IMR-90 (cell line): ENCODE data around the gene LPGAT1. TPM values are rescaled to one million over a fixed set of nuclear protein-coding genes. Genes with fewer than 3 reads are reported as not detected.

Source experiments
- ATAC-seq: fragments of 200-7000 bp; cut with Tn5 transposase; 2 replicates; pipeline ENCODE4 v1.9.1; 2020; ENCODE audit warnings: low read depth, mild to moderate bottlenecking, moderate library complexity
- BruUV-seq: library from RNA; stranded (reverse); fragments of 400-500 nt; replicated peaks from 2 replicates; lab custom pipeline; 2021; lab: Mats Ljungman, UMichigan
- CTCF ChIA-PET: fragments of 300-600 bp; formaldehyde crosslinking; extraction: SDS; loops from one replicate; lab custom pipeline; 2021; ENCODE audit warnings: antibody characterized with exemption; lab: Yijun Ruan, JAX
- POLR2A ChIA-PET: fragments of 300-600 bp; sonication (Branson Sonifier 250); formaldehyde crosslinking; loops from one replicate; lab custom pipeline; 2022; ENCODE audit warnings: antibody characterized with exemption; ENCODE audit not compliant: unreplicated experiment; lab: Charles Lee
- DNase-seq: peaks from one replicate; pipeline ENCODE4 v3.0.0; 2013
- H2AFZ ChIP-seq: replicated peaks from 2 replicates; pipeline ENCODE3; 2013; ENCODE audit warnings: low read length, mild to moderate bottlenecking; ENCODE audit not compliant: poor library complexity
- H2AK5ac ChIP-seq: 2 replicates; pipeline ENCODE4 v1.6.1; 2013; ENCODE audit warnings: low read depth, low read length, inconsistent platforms
- H2AK9ac ChIP-seq: replicated peaks from 2 replicates; pipeline ENCODE3; 2013; ENCODE audit warnings: mild to moderate bottlenecking, low read depth, low read length, moderate library complexity; ENCODE audit not compliant: poor library complexity
- H2BK120ac ChIP-seq: 2 replicates; pipeline ENCODE4 v1.6.1; 2013; ENCODE audit warnings: low read depth, low read length, inconsistent platforms
- H2BK15ac ChIP-seq: 3 replicates; pipeline ENCODE4 v1.6.1; 2013; ENCODE audit warnings: low read depth, low read length, inconsistent platforms
- H2BK20ac ChIP-seq: 2 replicates; pipeline ENCODE4 v1.6.1; 2013; ENCODE audit warnings: low read depth, mild to moderate bottlenecking, inconsistent platforms, low read length, moderate library complexity
- H2BK5ac ChIP-seq: 2 replicates; pipeline ENCODE4 v1.6.1; 2013; ENCODE audit warnings: mild to moderate bottlenecking, low read depth, low read length, inconsistent platforms; ENCODE audit not compliant: poor library complexity, severe bottlenecking
- H3K14ac ChIP-seq: replicated peaks from 2 replicates; pipeline ENCODE4 v1.6.1; 2013; ENCODE audit warnings: low read depth, low read length, inconsistent platforms
- H3K18ac ChIP-seq: 2 replicates; pipeline ENCODE4 v1.6.1; 2013; ENCODE audit warnings: low read depth, low read length, control low read depth
- H3K23ac ChIP-seq: 2 replicates; pipeline ENCODE4 v1.6.1; 2013; ENCODE audit warnings: low read depth, low read length, inconsistent platforms
- H3K27ac ChIP-seq: 2 replicates; pipeline ENCODE4 v1.5.1; 2013; ENCODE audit warnings: mild to moderate bottlenecking, control low read depth, low read length; ENCODE audit not compliant: insufficient read depth
- H3K27me3 ChIP-seq: 2 replicates; pipeline ENCODE4 v1.6.1; 2013; ENCODE audit warnings: low read length; ENCODE audit not compliant: control insufficient read depth, insufficient read depth
- H3K36me3 ChIP-seq: 2 replicates; pipeline ENCODE4 v1.6.1; 2013; ENCODE audit warnings: low read length, mixed read lengths; ENCODE audit not compliant: control insufficient read depth, insufficient read depth
- H3K4ac ChIP-seq: 2 replicates; pipeline ENCODE4 v1.6.1; 2013; ENCODE audit warnings: low read depth, low read length, inconsistent platforms
- H3K4me1 ChIP-seq: 2 replicates; pipeline ENCODE4 v1.6.1; 2013; ENCODE audit warnings: low read length, mixed read lengths; ENCODE audit not compliant: control insufficient read depth, insufficient read depth
- H3K4me2 ChIP-seq: 2 replicates; pipeline ENCODE4 v1.6.1; 2013; ENCODE audit warnings: low read depth, mild to moderate bottlenecking, control low read depth, low read length, moderate library complexity
- H3K4me3 ChIP-seq: 2 replicates; pipeline ENCODE4 v1.5.1; 2013; ENCODE audit warnings: low read depth, mild to moderate bottlenecking, control low read depth, low read length, moderate library complexity; ENCODE audit not compliant: insufficient read depth
- H3K56ac ChIP-seq: 2 replicates; pipeline ENCODE4 v1.6.1; 2013; ENCODE audit warnings: low read length, inconsistent platforms; ENCODE audit not compliant: insufficient read depth; ENCODE audit errors: extremely low read depth
- H3K79me1 ChIP-seq, 2 experiments: 2 replicates each; pipeline ENCODE4 v1.6.1; 2013; ENCODE audit warnings: low read length in 2 of 2, inconsistent platforms in 1 of 2, low read depth in 1 of 2
- H3K9ac ChIP-seq: 2 replicates; pipeline ENCODE4 v1.6.1; 2013; ENCODE audit warnings: low read depth, low read length, control low read depth
- H3K9me1 ChIP-seq: 2 replicates; pipeline ENCODE4 v1.6.1; 2013; ENCODE audit warnings: low read length, inconsistent platforms; ENCODE audit not compliant: insufficient read depth
- H3K9me3 ChIP-seq: 2 replicates; pipeline ENCODE4 v1.6.1; 2013; ENCODE audit warnings: low read length; ENCODE audit not compliant: control insufficient read depth, insufficient read depth
- H4K20me1 ChIP-seq: 2 replicates; pipeline ENCODE4 v1.6.1; 2013; ENCODE audit warnings: low read length, inconsistent platforms; ENCODE audit not compliant: insufficient read depth
- H4K5ac ChIP-seq: 2 replicates; pipeline ENCODE4 v1.6.1; 2013; ENCODE audit warnings: mild to moderate bottlenecking, low read depth, low read length, control low read depth
- H4K8ac ChIP-seq, 2 experiments: 2 replicates each; pipeline ENCODE4 v1.6.1; 2013; ENCODE audit warnings: low read depth in 2 of 2, low read length in 2 of 2, control low read depth in 1 of 2, inconsistent platforms in 1 of 2
- H4K91ac ChIP-seq: 2 replicates; pipeline ENCODE4 v1.6.1; 2013; ENCODE audit warnings: low read depth, low read length, inconsistent platforms; ENCODE audit not compliant: insufficient read depth
- BHLHE40 ChIP-seq: fragments of 150-350 bp; IDR thresholded peaks from 2 replicates; pipeline ENCODE4 v1.6.1; 2016; ENCODE audit warnings: mild to moderate bottlenecking, low read depth, low read length
- CEBPB ChIP-seq: IDR thresholded peaks from 2 replicates; pipeline ENCODE4 v1.6.1; 2012; ENCODE audit warnings: low read depth, low read length, improper control_type of control experiment
- CHD1 ChIP-seq: IDR thresholded peaks from 2 replicates; pipeline ENCODE4 v1.6.1; 2012; ENCODE audit warnings: low read depth, low read length, improper control_type of control experiment
- FOS ChIP-seq: fragments of 150-350 bp; IDR thresholded peaks from 2 replicates; pipeline ENCODE4 v1.6.1; 2016; ENCODE audit warnings: low read depth, low read length
- MAFK ChIP-seq: IDR thresholded peaks from 2 replicates; pipeline ENCODE4 v1.6.1; 2012; ENCODE audit warnings: low read depth, low read length, improper control_type of control experiment
- MAZ ChIP-seq: IDR thresholded peaks from 2 replicates; pipeline ENCODE4 v1.6.1; 2012; ENCODE audit warnings: low read depth, mild to moderate bottlenecking, low read length, improper control_type of control experiment, moderate library complexity, borderline replicate concordance
- MXI1 ChIP-seq: IDR thresholded peaks from 2 replicates; pipeline ENCODE4 v1.6.1; 2012; ENCODE audit warnings: low read depth, mild to moderate bottlenecking, low read length, moderate library complexity, borderline replicate concordance
- NFE2L2 ChIP-seq: fragments of 150-350 bp; IDR thresholded peaks from 2 replicates; pipeline ENCODE4 v1.6.1; 2016; ENCODE audit warnings: low read depth, mild to moderate bottlenecking, low read length
- POLR2A ChIP-seq: IDR thresholded peaks from 2 replicates; pipeline ENCODE4 v1.6.1; 2012; ENCODE audit warnings: mild to moderate bottlenecking, low read depth, low read length
- RAD21 ChIP-seq: IDR thresholded peaks from 2 replicates; pipeline ENCODE4 v1.6.1; 2012; ENCODE audit warnings: low read length, improper control_type of control experiment
- RCOR1 ChIP-seq: IDR thresholded peaks from 2 replicates; pipeline ENCODE4 v1.6.1; 2012; ENCODE audit warnings: mild to moderate bottlenecking, low read length, improper control_type of control experiment; ENCODE audit not compliant: insufficient replicate concordance
- RFX5 ChIP-seq: IDR thresholded peaks from 2 replicates; pipeline ENCODE4 v1.8.0; 2012; ENCODE audit warnings: low read depth, mild to moderate bottlenecking, low read length, moderate library complexity
- SMC3 ChIP-seq: fragments of 150-350 bp; IDR thresholded peaks from 2 replicates; pipeline ENCODE4 v1.6.1; 2016; ENCODE audit warnings: low read depth, mild to moderate bottlenecking, antibody characterized with exemption, low read length, moderate library complexity
- WGBS, 2 experiments: methylation state at CpG; one replicate each; pipeline versions ENCODE4 v1.1.5 to v1.1.7; 2013; ENCODE audit warnings: missing lambda C conversion rate in 2 of 2; ENCODE audit not compliant: insufficient read length in 1 of 2; ENCODE audit errors: extremely low coverage in 2 of 2; 5-methylcytosine and 5-hydroxymethylcytosine counted together
- dilution Hi-C: fragments of 300-500 bp; cut with HindIII; formaldehyde crosslinking; loops from one replicate; pipeline ENCODE4 v1.14.3; 2018; ENCODE audit warnings: low sequenced_read_pairs; ENCODE audit not compliant: unreplicated experiment
- in situ Hi-C: fragments of 300-500 bp; cut with MboI; formaldehyde crosslinking; loops from 3 replicates; pipeline ENCODE4 v1.14.3; 2019; ENCODE audit warnings: low sequenced_read_pairs, inconsistent platforms, mixed read lengths
- intact Hi-C: fragments of 100-400 bp; cut with micrococcal nuclease; formaldehyde crosslinking; loops from 2 replicates; pipeline ENCODE4 v1.10.0; 2022
- polyA plus RNA-seq, 3 experiments: library from polyadenylated mRNA; depleted of rRNA; stranded (reverse); fragments of >200 nt; gene quantifications; 2 replicates each; pipeline ENCODE4 v1.2.3, GENCODE V29; 2012; ENCODE audit warnings: low replicate concordance in 1 of 3
- total RNA-seq: library from RNA; depleted of rRNA; stranded (reverse); fragments of >200 nt; gene quantifications from 2 replicates; pipeline ENCODE4 v1.2.3, GENCODE V29; 2012
- TF ChIP-seq, protein P1 (sequence below): fragments of 150-350 bp; IDR thresholded peaks from 2 replicates; pipeline ENCODE4 v1.6.1; 2017; ENCODE audit warnings: mild to moderate bottlenecking, antibody characterized with exemption, low read length, low read depth
- TF ChIP-seq, protein P2 (sequence below): fragments of 150-350 bp; IDR thresholded peaks from 2 replicates; pipeline ENCODE4 v1.6.1; 2016; ENCODE audit warnings: low read depth, mild to moderate bottlenecking, low read length, moderate library complexity, borderline replicate concordance
- TF ChIP-seq, protein P3 (sequence below): conservative IDR thresholded peaks from 2 replicates; pipeline ENCODE4 v1.5.1; 2012; ENCODE audit warnings: mild to moderate bottlenecking, low read depth, low read length, improper control_type of control experiment

The LPGAT1 gene
- total and polyA plus RNA-seq, 2 of the 4 experiments (the other 2 are of a cell fraction): 6.7 to 13.6 TPM

DNA sequence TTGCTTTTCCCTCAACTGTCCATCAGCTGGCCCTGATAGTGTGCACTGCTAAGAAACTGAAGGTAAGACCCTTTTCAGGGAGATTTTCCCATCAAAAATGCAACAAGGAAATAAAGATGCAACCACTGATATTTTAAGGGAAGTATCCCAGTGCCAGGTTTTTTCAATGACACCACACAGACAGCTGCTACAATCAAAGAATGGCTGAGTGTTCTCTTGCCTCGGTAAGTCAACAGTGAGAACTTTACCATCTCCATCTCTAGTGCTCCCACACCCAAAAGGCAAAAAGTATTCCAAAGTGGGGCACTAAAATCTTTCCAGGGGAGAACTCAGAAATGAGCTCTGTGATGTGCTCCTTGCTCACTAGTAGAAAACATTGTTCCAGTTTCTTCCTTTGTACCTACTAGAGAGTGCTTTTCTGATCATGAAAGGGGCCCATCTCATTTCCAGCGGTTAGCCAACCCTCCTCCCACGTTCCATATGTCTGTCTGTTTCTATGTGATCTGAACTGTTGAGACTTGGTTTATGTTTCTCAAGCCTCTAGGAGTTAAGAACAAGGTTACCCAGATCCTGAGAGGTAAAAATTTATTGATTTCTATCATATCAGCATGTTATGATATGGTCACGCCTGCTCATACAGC, 87.6 kb downstream of the LPGAT1 start:
- no peak overlapping the region for H4K8ac ChIP-seq
- ChIA-PET POLR2A (no interaction called here), CTCF (interaction anchor here (1.5 kb wide), 1 partner anchor 9 kb away, joined by 5 read pairs; no protein-coding TSS in a partner anchor)
- peaks cover 2% of the 10 kb centered on the region for H3K36me3 ChIP-seq
- H2BK20ac ChIP-seq: no peak overlapping the region
- no peak overlapping the region for H3K9ac ChIP-seq
- H3K79me1 ChIP-seq: no peaks in the 10 kb centered on the region
- no peak overlapping the region for H2BK5ac ChIP-seq
- no peak overlapping the region for H3K18ac ChIP-seq
- dilution Hi-C loops: no loop called here
- DNase-seq (no peak), ATAC-seq (no peak)
- H3K4ac ChIP-seq: no peak overlapping the region
- no peak overlapping the region for H4K91ac ChIP-seq
- intact Hi-C loops: no loop called here
- H3K9me1 ChIP-seq: no peaks in the 10 kb centered on the region; the same call in 1 of the 2 replicates
- no peak overlapping the region for H2BK120ac ChIP-seq
- H3K4me2 ChIP-seq: no peak overlapping the region
- H2AFZ ChIP-seq: no peak overlapping the region
- H3K27me3 ChIP-seq: no peaks in the 10 kb centered on the region; the same call in none of the 2 replicates
- H3K23ac ChIP-seq: no peak overlapping the region
- no TSS peak for BruUV-seq
- no peaks in the 10 kb centered on the region for H4K20me1 ChIP-seq
- H3K14ac ChIP-seq: no peak overlapping the region
- TF ChIP-seq MXI1: no peak
- TF ChIP-seq, protein P1, sequence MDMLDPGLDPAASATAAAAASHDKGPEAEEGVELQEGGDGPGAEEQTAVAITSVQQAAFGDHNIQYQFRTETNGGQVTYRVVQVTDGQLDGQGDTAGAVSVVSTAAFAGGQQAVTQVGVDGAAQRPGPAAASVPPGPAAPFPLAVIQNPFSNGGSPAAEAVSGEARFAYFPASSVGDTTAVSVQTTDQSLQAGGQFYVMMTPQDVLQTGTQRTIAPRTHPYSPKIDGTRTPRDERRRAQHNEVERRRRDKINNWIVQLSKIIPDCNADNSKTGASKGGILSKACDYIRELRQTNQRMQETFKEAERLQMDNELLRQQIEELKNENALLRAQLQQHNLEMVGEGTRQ: no peak
- TF ChIP-seq, protein P2, sequence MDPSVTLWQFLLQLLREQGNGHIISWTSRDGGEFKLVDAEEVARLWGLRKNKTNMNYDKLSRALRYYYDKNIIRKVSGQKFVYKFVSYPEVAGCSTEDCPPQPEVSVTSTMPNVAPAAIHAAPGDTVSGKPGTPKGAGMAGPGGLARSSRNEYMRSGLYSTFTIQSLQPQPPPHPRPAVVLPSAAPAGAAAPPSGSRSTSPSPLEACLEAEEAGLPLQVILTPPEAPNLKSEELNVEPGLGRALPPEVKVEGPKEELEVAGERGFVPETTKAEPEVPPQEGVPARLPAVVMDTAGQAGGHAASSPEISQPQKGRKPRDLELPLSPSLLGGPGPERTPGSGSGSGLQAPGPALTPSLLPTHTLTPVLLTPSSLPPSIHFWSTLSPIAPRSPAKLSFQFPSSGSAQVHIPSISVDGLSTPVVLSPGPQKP: no peak
- no peak for TF ChIP-seq CEBPB
- no peak for TF ChIP-seq MAFK
- TF ChIP-seq RCOR1: no peak
- no peak for TF ChIP-seq POLR2A
- no peak for TF ChIP-seq RAD21
- no peak for TF ChIP-seq FOS
- no peak for TF ChIP-seq BHLHE40
- no peak for TF ChIP-seq NFE2L2
- TF ChIP-seq CHD1: no peak
- TF ChIP-seq, protein P3, sequence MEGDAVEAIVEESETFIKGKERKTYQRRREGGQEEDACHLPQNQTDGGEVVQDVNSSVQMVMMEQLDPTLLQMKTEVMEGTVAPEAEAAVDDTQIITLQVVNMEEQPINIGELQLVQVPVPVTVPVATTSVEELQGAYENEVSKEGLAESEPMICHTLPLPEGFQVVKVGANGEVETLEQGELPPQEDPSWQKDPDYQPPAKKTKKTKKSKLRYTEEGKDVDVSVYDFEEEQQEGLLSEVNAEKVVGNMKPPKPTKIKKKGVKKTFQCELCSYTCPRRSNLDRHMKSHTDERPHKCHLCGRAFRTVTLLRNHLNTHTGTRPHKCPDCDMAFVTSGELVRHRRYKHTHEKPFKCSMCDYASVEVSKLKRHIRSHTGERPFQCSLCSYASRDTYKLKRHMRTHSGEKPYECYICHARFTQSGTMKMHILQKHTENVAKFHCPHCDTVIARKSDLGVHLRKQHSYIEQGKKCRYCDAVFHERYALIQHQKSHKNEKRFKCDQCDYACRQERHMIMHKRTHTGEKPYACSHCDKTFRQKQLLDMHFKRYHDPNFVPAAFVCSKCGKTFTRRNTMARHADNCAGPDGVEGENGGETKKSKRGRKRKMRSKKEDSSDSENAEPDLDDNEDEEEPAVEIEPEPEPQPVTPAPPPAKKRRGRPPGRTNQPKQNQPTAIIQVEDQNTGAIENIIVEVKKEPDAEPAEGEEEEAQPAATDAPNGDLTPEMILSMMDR: no peak
- TF ChIP-seq SMC3: no peak
- no peak for TF ChIP-seq MAZ
- no peak for TF ChIP-seq RFX5
- H2AK9ac ChIP-seq: no peak overlapping the region
- H4K5ac ChIP-seq: no peak overlapping the region
- H3K27ac ChIP-seq: no peak overlapping the region
- H3K9me3 ChIP-seq: no peaks in the 10 kb centered on the region
- in situ Hi-C loops: no loop called here
- no peak overlapping the region for H2AK5ac ChIP-seq
- H3K4me1 ChIP-seq: no peaks in the 10 kb centered on the region
- H2BK15ac ChIP-seq: no peak overlapping the region
- no peak overlapping the region for H3K4me3 ChIP-seq
- 100% methylated on average over 1 of the region's 4 CpGs; no CpG with 5 or more reads in 1 of the 2 experiments for WGBS, 2 experiments
- no peak overlapping the region for H3K56ac ChIP-seq
